Stimulated activated CD4-positive, alpha-beta T cell treated with anti-CD3 and anti-CD28 coated beads, Interleukin-12 subunit alpha, Interleukin-12 subunit beta, amount 100 ng/mL, for 4 hours (primary cell): ENCODE measurements around the gene METRNL.

Experiments used
- DNase-seq: peaks from one replicate; pipeline ENCODE4 v3.0.0-alpha.2; 2020

METRNL gene

GRCh38 chr17:83081684-83082201, 2.3 kb downstream of the METRNL start:
- DNase-seq, result no peak

DNA sequence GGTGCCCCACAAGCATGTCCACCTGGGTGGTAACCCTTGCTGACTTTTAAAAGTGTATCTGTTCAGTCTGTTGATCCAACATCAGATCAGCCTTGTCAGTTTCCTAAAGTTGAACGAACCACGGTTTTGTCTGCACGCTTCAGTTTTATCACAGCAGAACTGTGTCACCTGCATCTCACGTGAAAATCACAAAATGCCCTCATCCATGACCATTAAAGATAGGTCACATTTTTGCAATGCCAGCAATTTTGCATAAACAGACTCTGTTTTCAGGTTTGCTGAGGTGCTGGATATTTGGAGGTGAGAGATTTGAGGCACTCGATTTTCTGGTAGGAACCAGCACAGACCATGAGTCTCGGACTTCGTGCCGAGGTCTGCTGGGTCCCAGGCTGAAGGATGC, 3.0 kb downstream of the METRNL start:
- no peak for DNase-seq

- DNase-seq, result no peak
Measured at GRCh38 chr17:83082909-83083367, 3.5 kb downstream of the METRNL start.

DNA sequence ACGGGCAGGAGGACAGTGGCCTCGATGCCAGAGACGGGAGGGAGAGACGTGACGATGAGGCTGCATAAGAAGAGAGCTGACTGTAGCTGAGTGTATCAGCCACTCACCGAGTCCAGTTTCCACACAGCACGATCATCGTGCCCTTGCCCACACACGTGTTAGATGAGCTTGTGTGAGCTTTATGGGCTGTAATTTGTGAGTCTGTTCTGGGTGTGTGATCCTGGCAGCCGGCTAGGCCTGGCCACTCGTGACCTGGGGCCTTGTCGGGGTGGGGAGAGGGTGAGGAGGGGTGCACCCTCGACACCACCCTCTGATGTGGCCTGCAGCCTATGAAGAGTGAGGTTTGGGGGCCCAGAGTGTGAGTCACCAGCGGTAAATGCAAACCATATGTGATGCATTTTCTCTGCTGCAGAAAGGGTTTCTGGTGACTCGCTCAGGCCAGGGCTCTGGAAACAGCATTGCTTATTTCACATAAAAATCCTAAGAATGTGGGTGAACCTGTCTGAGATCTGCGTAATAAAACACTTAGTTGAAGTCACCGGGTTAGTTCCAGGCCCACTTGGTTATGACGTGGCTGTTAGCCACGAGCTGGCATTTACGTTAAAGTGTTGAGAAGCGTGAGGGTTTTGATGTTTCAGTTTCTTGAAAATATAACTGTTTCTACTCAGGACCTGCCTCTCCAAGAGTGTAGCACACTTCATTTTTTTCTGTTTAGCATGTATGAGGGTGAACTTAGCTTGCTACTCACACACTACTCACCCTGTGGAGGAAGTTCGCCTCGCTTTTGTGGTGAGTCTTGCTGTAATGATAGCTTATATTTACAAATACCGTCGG, 4.2 kb downstream of the METRNL start:
- DNase-seq, result no peak

- no peak for DNase-seq
Measured at GRCh38 chr17:83084214-83084613, 4.8 kb downstream of the METRNL start.

- no peak for DNase-seq
Measured at GRCh38 chr17:83084621-83085056, 5.2 kb downstream of the METRNL start.

DNA sequence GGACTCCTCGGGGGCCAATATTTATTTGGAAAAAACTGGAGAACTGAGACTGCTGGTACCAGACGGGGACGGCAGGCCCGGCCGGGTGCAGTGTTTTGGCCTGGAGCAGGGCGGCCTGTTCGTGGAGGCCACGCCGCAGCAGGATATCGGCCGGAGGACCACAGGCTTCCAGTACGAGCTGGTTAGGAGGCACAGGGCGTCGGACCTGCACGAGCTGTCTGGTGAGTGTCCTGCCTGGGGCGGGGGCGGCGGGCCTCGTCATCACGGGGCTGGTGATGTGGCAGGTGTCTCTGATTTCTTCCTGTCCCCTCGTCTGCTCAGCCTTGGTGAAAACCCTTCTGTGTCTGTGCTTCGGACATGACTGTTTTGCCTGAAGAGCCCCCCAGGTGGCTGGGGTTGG, 5.7 kb downstream of the METRNL start:
- no peak for DNase-seq

- no peak for DNase-seq
Measured at GRCh38 chr17:83085526-83086198, 6.3 kb downstream of the METRNL start.

DNA sequence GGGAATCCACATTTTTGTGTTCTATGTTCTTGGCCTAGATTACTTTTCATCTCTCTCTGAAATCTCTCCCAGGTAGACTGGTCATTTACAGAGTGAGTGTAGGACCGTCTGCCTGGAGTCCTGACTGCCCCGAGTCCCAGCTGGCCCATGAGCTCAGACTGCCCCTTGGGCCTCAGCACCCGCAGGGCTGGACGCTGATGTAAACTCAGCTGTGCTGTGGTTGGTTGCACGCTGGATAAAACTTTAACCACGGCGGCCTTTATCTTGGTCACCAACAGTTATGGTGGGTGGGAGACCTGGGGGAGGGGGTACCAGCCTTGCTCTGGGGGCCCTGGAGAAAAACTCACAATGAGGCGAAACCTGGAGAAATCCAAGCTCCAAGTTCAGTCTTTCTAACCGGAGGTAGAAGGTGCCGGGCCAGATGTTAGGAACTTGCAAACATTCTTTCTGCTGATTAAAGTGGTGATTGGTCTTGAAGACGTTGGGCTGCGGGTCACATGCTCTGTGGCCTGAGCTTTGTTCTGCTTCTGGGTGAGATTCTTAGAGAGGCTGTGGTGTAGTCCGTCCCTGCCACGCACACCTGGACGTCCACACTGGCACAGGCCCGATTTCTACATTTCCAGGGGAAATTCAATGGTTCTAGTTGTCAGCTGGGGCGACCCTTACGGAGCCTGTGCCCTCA, 6.9 kb downstream of the METRNL start:
- no peak for DNase-seq

DNA sequence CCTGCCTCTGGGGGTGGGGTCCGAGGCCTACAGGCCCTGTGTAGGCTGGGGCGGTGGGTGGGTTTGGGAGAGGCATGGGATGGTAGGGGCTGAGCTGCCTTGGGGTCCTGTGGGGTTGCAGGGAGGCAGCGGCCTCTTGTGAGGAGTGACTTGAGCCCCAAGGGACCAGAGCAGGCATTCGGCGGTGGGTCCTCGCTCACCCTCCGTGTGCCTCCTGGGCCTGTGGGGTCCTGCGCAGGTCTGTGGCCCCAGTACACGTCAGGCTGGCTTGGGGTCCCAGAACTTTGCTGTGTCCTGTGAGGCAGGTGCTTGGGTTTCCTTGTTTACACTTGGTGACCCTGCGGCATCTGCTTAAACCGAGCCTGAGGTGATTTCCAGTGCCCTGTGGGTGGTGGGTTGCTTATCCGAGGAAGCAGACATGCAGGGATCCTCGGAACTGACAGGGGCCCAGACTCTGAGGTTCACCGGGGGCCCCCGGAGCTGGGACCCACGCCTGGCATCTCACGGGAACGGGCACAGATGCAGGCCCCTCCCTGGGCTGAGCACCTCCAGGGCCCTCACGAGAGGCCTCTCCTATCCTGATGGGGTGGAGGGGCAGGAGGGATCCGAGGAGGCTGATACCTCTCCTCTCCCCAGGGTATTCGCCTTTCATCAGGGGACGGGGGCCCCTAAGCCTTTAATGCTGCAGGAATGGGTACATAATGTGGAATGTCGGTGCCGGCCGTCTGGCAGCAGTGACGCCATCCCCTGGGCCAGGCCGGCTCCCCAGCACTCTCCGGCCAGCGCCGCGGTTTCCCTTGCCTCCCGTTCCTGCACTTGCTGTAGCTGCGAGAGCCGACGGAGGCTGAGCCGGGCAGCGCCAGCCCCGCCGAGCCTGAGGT, 7.7 kb downstream of the METRNL start:
- no peak for DNase-seq

DNA sequence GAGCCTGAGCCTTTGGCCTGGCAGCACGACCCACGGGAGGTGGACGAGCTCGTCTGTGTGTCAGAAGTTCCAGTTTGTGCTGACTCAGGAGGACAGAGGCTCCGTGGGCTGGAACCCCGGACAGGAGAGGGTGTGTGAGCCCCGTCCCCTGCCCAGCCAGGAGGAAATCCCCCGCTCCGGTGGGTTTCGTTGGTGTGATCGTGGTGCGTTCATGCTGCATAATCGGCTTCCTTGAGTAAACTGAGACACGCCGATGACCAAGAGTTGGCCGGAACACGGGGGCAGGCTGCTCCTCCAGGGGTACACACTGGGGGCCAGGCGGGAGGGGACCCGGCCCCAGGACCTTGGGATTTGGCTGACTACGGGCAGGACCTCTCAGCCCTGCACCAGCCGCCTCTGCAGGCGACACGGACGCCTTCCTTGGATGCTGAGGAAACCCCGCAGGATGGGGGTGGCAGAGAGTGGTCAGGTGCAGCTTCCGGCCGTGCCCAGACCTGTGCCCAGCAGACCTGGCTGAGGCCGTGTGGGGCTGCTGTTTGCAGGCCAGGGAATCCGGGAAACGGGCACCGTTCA, 8.5 kb downstream of the METRNL start:
- DNase-seq, result no peak

GRCh38 chr17:83088451-83088850, 9.0 kb downstream of the METRNL start:
- DNase-seq, result no peak

DNA sequence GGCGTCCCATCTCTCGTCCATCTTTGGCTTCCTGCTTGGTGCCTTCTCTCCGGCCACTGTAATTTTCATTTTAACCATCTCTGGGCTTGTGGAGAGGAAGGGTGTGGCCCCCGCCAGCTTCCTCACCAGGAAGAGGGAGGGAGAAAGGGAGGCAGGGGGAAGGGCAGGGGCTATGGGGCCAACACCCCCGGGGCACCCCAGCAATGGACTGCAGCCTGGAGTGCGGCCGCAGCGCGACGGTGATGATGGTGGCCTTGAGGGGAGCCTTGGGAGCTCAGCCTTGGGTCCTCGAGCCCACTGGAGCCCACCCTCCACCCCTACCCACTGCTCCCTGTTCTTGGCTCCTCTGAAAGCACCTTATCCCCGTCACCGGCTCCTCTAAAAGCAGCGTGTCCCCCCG, 9.5 kb downstream of the METRNL start:
- no peak for DNase-seq

- no peak for DNase-seq
Measured at GRCh38 chr17:83089328-83090132, 10.1 kb downstream of the METRNL start.

DNA sequence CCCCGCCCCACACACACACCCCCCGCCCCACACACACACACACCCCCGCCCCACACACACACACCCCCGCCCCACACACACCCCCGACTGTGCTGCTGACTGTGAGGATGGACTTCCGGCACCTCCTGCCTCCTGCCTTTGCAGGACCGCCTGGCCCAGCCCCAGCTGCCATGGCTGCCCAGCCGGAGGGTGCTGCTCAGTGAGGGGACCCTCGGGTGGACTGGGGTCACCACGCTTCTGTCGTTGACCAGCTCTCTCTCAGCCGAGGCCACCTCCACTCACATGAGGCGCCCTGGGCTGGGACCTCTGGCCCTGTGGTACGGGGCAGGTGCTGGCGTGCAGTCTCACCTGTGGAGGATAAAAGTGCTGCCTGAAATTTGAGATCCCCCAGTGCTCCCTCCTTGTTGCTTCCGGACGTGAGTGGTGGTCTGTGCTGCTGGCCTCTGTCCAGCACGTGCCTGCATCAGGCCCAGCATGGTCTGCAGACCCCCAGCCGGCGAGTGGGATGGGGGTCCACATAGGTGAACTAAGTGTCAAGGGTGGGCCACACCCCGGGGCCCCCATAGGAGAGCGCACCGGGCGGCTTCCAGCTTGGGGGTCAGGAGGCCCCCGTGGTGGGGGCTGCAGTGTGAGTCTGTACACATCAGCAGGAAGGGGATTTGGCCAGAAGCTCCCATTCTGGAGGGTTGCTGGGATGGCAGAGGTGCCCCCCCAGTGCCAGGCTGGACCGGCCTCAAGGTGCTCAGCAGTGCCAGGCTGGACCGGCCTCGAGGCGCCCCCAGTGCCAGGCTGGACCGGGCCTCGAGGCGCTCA, 11.2 kb downstream of the METRNL start:
- no peak for DNase-seq

- no peak for DNase-seq
Measured at GRCh38 chr17:83091257-83092141, 12.1 kb downstream of the METRNL start.

DNA sequence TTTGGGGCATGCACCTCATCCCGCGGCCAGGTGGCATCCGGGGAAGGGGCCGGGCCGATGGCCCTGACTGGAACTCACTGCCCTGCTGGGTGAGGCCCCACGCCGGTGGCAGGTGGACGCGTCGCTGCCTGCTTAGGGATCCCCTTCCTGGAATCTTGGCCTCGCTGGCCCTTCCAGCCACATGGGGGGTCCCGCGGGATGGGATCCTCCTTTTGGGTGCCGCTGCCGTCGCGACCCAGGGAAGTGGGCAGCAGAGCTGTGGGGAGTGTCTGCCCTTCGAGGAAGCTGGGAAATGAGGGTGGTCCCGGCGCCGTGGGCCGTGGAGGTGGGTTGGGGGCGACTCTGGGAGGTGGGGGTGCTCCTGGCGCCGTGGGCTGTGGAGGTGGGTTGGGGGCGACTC, 12.8 kb downstream of the METRNL start:
- no peak for DNase-seq

DNA sequence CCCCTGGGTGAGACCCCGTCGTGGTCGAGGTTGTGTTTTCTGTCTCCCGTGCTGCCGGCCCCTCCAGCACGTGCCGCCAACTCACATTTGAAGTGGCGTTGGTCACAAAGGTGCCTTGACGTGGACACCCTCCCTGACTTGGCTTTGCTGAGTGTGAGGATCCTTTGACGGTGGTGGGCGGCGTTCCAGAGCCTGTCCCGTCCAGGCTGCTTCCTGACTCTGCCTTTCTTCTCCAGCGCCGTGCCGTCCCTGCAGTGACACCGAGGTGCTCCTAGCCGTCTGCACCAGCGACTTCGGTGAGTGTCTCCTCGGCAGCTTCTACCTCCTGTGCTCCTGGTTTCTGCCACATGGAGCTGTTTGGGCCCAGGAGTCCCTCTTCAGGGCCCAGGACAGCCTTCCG, 13.5 kb downstream of the METRNL start:
- no peak for DNase-seq

- DNase-seq, result no peak
Measured at GRCh38 chr17:83093506-83093905, 14.1 kb downstream of the METRNL start.
